GM19452 (cell line): ENCODE data around the gene ANKRD40.

Experiments
- ATAC-seq: cut with Tn5 transposase; IDR thresholded peaks from one replicate; pipeline ENCODE4 v1.9.1; 2021; ENCODE audit not compliant: unreplicated experiment

The ANKRD40 gene

GRCh38 chr17:50672071-50672470 is 35.6 kb downstream of the ANKRD40 start:
- no peak for ATAC-seq

- no peak for ATAC-seq
Observed at GRCh38 chr17:50668838-50669581, 38.7 kb downstream of the ANKRD40 start.

- ATAC-seq, result no peak
Observed at GRCh38 chr17:50668025-50668837, 39.5 kb downstream of the ANKRD40 start.

- no peak for ATAC-seq
Observed at GRCh38 chr17:50667259-50668024, 40.3 kb downstream of the ANKRD40 start.

- ATAC-seq, result no peak
Observed at GRCh38 chr17:50666316-50666715, 41.4 kb downstream of the ANKRD40 start.

GRCh38 chr17:50665838-50666237 is 41.9 kb downstream of the ANKRD40 start:
- ATAC-seq, result no peak

- no peak for ATAC-seq
Observed at GRCh38 chr17:50664788-50665458, 42.8 kb downstream of the ANKRD40 start.

GRCh38 chr17:50663812-50664374 is 43.8 kb downstream of the ANKRD40 start:
- no peak for ATAC-seq

- ATAC-seq, result no peak
Observed at GRCh38 chr17:50662632-50663225, 45.0 kb downstream of the ANKRD40 start.

GRCh38 chr17:50661795-50662391 is 45.8 kb downstream of the ANKRD40 start:
- no peak for ATAC-seq

GRCh38 chr17:50661348-50661747 is 46.4 kb downstream of the ANKRD40 start:
- no peak for ATAC-seq

GRCh38 chr17:50660887-50661345 is 46.8 kb downstream of the ANKRD40 start:
- no peak for ATAC-seq

- ATAC-seq, result no peak
Observed at GRCh38 chr17:50660042-50660886, 47.5 kb downstream of the ANKRD40 start.

GRCh38 chr17:50659179-50659578 is 48.5 kb downstream of the ANKRD40 start:
- ATAC-seq, result no peak

GRCh38 chr17:50658616-50659015 is 49.1 kb downstream of the ANKRD40 start:
- no peak for ATAC-seq

GRCh38 chr17:50657627-50658026 is 50.1 kb downstream of the ANKRD40 start:
- no peak for ATAC-seq

GRCh38 chr17:50657054-50657453 is 50.7 kb downstream of the ANKRD40 start:
- ATAC-seq, result no peak

- no peak for ATAC-seq
Observed at GRCh38 chr17:50656509-50656908, 51.2 kb downstream of the ANKRD40 start.

- no peak for ATAC-seq
Observed at GRCh38 chr17:50653738-50654137, 54.0 kb downstream of the ANKRD40 start.
